GM12878 (cell line): Measurements from ENCODE around the gene PHACTR1.

Source experiments
- EP300 ChIP-seq, 2 experiments: fragments of 150-350 bp in 1 of 2; IDR thresholded peaks; 2 replicates each; pipeline ENCODE4 v1.6.1; 2011 to 2012; ENCODE audit warnings: low read depth in 2 of 2, low read length in 2 of 2, borderline replicate concordance in 1 of 2, improper control_type of control experiment in 1 of 2, inconsistent platforms in 1 of 2; ENCODE audit not compliant: control insufficient read depth in 1 of 2
- NFYB ChIP-seq: IDR thresholded peaks from 2 replicates; pipeline ENCODE4 v1.6.1; 2011; ENCODE audit warnings: low read depth, mild to moderate bottlenecking, low read length, improper control_type of control experiment, moderate library complexity; ENCODE audit not compliant: insufficient read depth
- POLR2A ChIP-seq: IDR thresholded peaks from 2 replicates; pipeline ENCODE4 v1.6.1; 2011; ENCODE audit warnings: low read depth, mild to moderate bottlenecking, low read length
- POLR2AphosphoS5 ChIP-seq: IDR thresholded peaks from 2 replicates; pipeline ENCODE4 v1.6.1; 2011; ENCODE audit warnings: mild to moderate bottlenecking, low read length, inconsistent platforms

GRCh38 chr6:12884983-12885382 is 168.4 kb downstream of the PHACTR1 start:
- no peak for TF ChIP-seq NFYB
- TF ChIP-seq POLR2A, result no peak
- TF ChIP-seq POLR2AphosphoS5, result no peak
- no peak for TF ChIP-seq EP300 (IDR thresholded peaks at IDR 0.05; ENCODE audit: borderline replicate concordance in 1 of 2, control insufficient read depth in 1 of 2, low read depth in 2 of 2, low read length in 2 of 2)
